Peyer's patch (tissue), 4 donors: Measurements from ENCODE around the gene KRT71. TPM values are rescaled to one million over a fixed set of nuclear protein-coding genes. Genes with fewer than 3 reads are reported as not detected.

Source experiments
- DNase-seq, 3 donors: peaks; one replicate each; pipeline ENCODE4 v3.0.0-alpha.2; 2017 to 2019
- H3K27ac ChIP-seq, 4 donors: fragments of 200-600 bp; sonication (generic); one replicate each; pipeline ENCODE4 v1.5.1; 2016 to 2019
- H3K27me3 ChIP-seq, 2 donors: fragments of 200-600 bp; sonication (generic); one replicate each; pipeline ENCODE4 v1.5.1; 2019
- H3K36me3 ChIP-seq, 3 donors: fragments of 200-600 bp; sonication (generic); one replicate each; pipeline ENCODE4 v1.5.1; 2016 to 2019
- H3K4me1 ChIP-seq, 4 donors: fragments of 200-600 bp; sonication (generic); one replicate each; pipeline ENCODE4 v1.5.1; 2016 to 2019
- H3K4me3 ChIP-seq, 4 donors: fragments of 200-600 bp; sonication (generic); 1 replicate in 3 of 4; 2 replicates in 1 of 4; pipeline ENCODE4 v1.5.1; 2016 to 2019; ENCODE audit warnings: mild to moderate bottlenecking in 1 of 4
- H3K9me3 ChIP-seq, 4 donors: fragments of 200-600 bp; sonication (generic); one replicate each; pipeline ENCODE4 v1.5.1; 2016 to 2019; ENCODE audit warnings: mild to moderate bottlenecking in 1 of 4
- CTCF ChIP-seq, 6 experiments: fragments of 450-650 bp in 4 of 6; fragments of 200-600 bp in 2 of 6; sonication (generic) in 1 of 6; IDR thresholded peaks; one replicate each; pipeline ENCODE4 v1.5.1; 2017 to 2019; ENCODE audit warnings: antibody characterized with exemption in 6 of 6, mild to moderate bottlenecking in 3 of 6, moderate library complexity in 1 of 6
- POLR2A ChIP-seq, 2 donors: fragments of 450-650 bp; IDR thresholded peaks; one replicate each; pipeline ENCODE4 v1.5.1; 2017; ENCODE audit warnings: antibody characterized with exemption in 2 of 2, mild to moderate bottlenecking in 2 of 2, moderate library complexity in 2 of 2
- total RNA-seq, 4 donors: library from RNA; depleted of rRNA; stranded (reverse); fragments of >200 nt; gene quantifications; one replicate each; pipeline ENCODE4 v1.1.0, GENCODE V29; 2016

Gene KRT71
- total RNA-seq, 4 donors from 2014 or later: not detected

- no peaks in the 10 kb centered on the region for H3K4me1 ChIP-seq
- no peaks in the 10 kb centered on the region for H3K27me3 ChIP-seq
- H3K27ac ChIP-seq: no peak overlapping the region
- H3K9me3 ChIP-seq: no peaks in the 10 kb centered on the region
- H3K4me3 ChIP-seq: no peak overlapping the region
- TF ChIP-seq CTCF (IDR thresholded peaks at IDR 0.05) (no peak), POLR2A (IDR thresholded peaks at IDR 0.05) (no peak)
- no peaks in the 10 kb centered on the region for H3K36me3 ChIP-seq
- no peak for DNase-seq
Observed at GRCh38 chr12:52585066-52585465, 32.1 kb upstream of the KRT71 start.

- no peaks in the 10 kb centered on the region for H3K4me1 ChIP-seq
- no peak for DNase-seq
- TF ChIP-seq CTCF (IDR thresholded peaks at IDR 0.05) (no peak), POLR2A (IDR thresholded peaks at IDR 0.05) (no peak)
- H3K36me3 ChIP-seq: no peaks in the 10 kb centered on the region
- no peak overlapping the region for H3K4me3 ChIP-seq
- H3K27me3 ChIP-seq: no peaks in the 10 kb centered on the region
- H3K27ac ChIP-seq: no peak overlapping the region
- H3K9me3 ChIP-seq: no peaks in the 10 kb centered on the region
Observed at GRCh38 chr12:52584156-52584682, 31.3 kb upstream of the KRT71 start.

- peak in 4 of 6 experiments; percentile 50 to 83 (median 82) for TF ChIP-seq CTCF (IDR thresholded peaks at IDR 0.05)
- no peak for TF ChIP-seq POLR2A (IDR thresholded peaks at IDR 0.05)
- H3K4me3 ChIP-seq: no peak overlapping the region
- peak; percentile 25 to 78 (median 72) for DNase-seq
- no peaks in the 10 kb centered on the region for H3K36me3 ChIP-seq
- H3K27me3 ChIP-seq: no peaks in the 10 kb centered on the region
- no peaks in the 10 kb centered on the region for H3K9me3 ChIP-seq
- no peaks in the 10 kb centered on the region for H3K4me1 ChIP-seq
- H3K27ac ChIP-seq: no peak overlapping the region
Observed at GRCh38 chr12:52582971-52583456, 30.1 kb upstream of the KRT71 start.

- Histone ChIP-seq H3K27ac (no peak overlapping the region), H3K9me3 (no peaks in the 10 kb centered on the region), H3K27me3 (no peaks in the 10 kb centered on the region), H3K4me1 (no peaks in the 10 kb centered on the region), H3K36me3 (no peaks in the 10 kb centered on the region), H3K4me3 (no peak overlapping the region)
- TF ChIP-seq CTCF (IDR thresholded peaks at IDR 0.05) (no peak), POLR2A (IDR thresholded peaks at IDR 0.05) (no peak)
- DNase-seq: no peak
Observed at GRCh38 chr12:52582486-52582885, 29.5 kb upstream of the KRT71 start.

GRCh38 chr12:52581481-52581880 lies 28.5 kb upstream of the KRT71 start:
- Histone ChIP-seq H3K4me3 (no peak overlapping the region), H3K4me1 (no peaks in the 10 kb centered on the region), H3K27ac (no peak overlapping the region), H3K9me3 (no peaks in the 10 kb centered on the region), H3K36me3 (no peaks in the 10 kb centered on the region), H3K27me3 (no peaks in the 10 kb centered on the region)
- DNase-seq: no peak
- TF ChIP-seq POLR2A (IDR thresholded peaks at IDR 0.05): no peak
- TF ChIP-seq CTCF (IDR thresholded peaks at IDR 0.05): no peak

- TF ChIP-seq CTCF (IDR thresholded peaks at IDR 0.05) (no peak), POLR2A (IDR thresholded peaks at IDR 0.05) (no peak)
- Histone ChIP-seq H3K9me3 (no peaks in the 10 kb centered on the region), H3K27me3 (no peaks in the 10 kb centered on the region), H3K27ac (no peak overlapping the region), H3K4me1 (no peaks in the 10 kb centered on the region), H3K36me3 (no peaks in the 10 kb centered on the region), H3K4me3 (no peak overlapping the region)
- no peak for DNase-seq
Observed at GRCh38 chr12:52581066-52581465, 28.1 kb upstream of the KRT71 start.
